Uterus (tissue), 2 donors: Measurements from ENCODE around the gene SERPINB12.

Source experiments
- CTCF ChIP-seq, 4 experiments: fragments of 200-600 bp in 2 of 4; fragments of 450-650 bp in 2 of 4; sonication (generic) in 2 of 4; IDR thresholded peaks; one replicate each; pipeline ENCODE4 v1.5.1; 2016 to 2019; ENCODE audit warnings: antibody characterized with exemption in 4 of 4, mild to moderate bottlenecking in 2 of 4, moderate library complexity in 1 of 4
- POLR2A ChIP-seq, 2 donors: fragments of 450-650 bp; IDR thresholded peaks; one replicate each; pipeline ENCODE4 v1.6.1; 2016; ENCODE audit warnings: antibody characterized with exemption in 2 of 2, mild to moderate bottlenecking in 1 of 2, moderate library complexity in 1 of 2

- TF ChIP-seq CTCF (IDR thresholded peaks at IDR 0.05) (no peak), POLR2A (IDR thresholded peaks at IDR 0.05) (no peak)
Measured at GRCh38 chr18:63559567-63560491, 17.7 kb downstream of the SERPINB12 start.
